HG03196 (cell line): Measurements from ENCODE around the gene RASAL2.
"Not testable (repeated sequence)": the region's sequence is repeated elsewhere in the genome, so short reads cannot be mapped to it uniquely, and the experiment has no call there.

Experiments
- ATAC-seq: cut with Tn5 transposase; IDR thresholded peaks from one replicate; pipeline ENCODE4 v1.9.1; 2021; ENCODE audit not compliant: unreplicated experiment

The RASAL2 gene

GRCh38 chr1:178371933-178372388 lies 278.1 kb downstream of the RASAL2 start:
- ATAC-seq: no peak

GRCh38 chr1:178374016-178374415 lies 280.1 kb downstream of the RASAL2 start:
- no peak for ATAC-seq

GRCh38 chr1:178376008-178376407 lies 282.1 kb downstream of the RASAL2 start:
- ATAC-seq: no peak

GRCh38 chr1:178379807-178380206 lies 285.9 kb downstream of the RASAL2 start:
- no peak for ATAC-seq

GRCh38 chr1:178382372-178382771 lies 288.5 kb downstream of the RASAL2 start:
- ATAC-seq: no peak

DNA sequence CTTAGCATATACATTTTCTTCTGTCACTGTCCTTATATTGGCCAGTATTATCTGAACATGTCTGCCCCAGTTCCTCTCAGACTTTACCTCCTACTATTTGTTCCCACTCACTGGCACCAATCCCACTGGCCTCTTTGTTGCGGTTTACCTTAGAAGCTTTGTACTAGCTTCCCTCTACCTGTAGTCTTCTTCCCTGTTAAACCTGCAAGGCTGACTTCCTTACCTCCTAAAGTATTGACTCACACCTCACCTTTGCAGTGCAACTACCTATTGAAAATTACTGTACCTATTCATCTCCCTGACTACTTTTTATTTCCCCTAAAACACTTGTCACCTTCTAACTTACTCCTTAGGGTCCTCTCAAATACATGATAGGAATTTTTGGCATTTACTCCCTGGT lies 291.8 kb downstream of the RASAL2 start:
- ATAC-seq: no peak

- no peak for ATAC-seq
These were observed 294.7 kb downstream of the RASAL2 start for GRCh38 chr1:178388418-178389145.

GRCh38 chr1:178389441-178389840 lies 295.5 kb downstream of the RASAL2 start:
- ATAC-seq: no peak

DNA sequence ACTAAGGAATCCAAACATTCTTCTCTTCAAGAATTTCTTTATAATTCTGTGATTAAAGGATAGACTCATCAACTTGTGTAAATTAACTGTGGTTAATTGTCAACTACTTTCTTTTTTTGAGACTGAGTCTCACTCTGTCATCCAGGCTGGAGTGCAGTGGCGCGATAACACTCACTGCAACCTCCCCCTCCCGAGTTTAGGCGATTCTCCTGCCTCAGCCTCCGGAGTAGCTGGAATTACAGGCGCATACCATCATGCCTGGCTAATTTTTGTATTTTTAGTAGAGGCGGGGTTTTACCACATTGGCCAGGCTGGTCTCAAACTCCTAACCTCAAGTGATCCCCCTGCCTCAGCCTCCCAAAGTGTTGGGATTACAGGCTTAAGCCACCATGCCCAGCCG lies 296.4 kb downstream of the RASAL2 start:
- not testable (repeated sequence) for ATAC-seq

DNA sequence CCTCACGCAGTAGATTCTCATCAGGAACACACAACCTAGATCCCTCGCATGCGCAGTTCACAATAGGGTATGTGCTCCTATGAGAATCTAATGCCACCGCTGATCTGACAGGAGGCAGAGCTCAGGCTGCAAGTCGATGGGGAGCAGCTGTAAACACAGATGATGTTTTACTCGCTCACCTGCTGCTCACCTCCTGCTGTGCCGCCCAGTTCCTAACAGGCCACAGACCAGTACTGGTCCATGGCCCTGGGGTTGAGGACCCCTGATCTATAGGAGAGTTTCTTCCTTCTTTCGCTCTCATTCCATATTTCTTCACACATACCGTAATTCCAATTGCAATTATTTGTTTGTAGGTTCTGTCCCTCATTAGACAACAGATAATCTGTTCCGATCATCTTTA lies 299.5 kb downstream of the RASAL2 start:
- no peak for ATAC-seq

DNA sequence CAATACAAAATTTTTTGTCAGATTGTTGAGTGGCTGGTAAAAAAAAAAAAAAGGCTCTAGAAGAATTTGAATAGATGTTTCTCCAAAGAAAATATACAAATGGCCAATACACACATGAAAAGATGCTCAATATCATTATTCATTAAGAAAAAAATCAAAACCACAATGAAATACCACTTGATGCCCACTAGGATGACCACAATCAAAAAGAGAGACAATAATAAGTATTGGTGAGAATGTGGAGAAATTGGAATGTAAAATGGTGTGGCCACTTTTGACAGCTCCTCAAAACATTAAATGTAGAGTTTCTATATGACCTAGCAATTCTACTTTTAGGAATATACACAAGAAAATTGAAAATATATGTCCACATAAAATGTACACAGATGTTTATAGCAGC lies 302.9 kb downstream of the RASAL2 start:
- no peak for ATAC-seq

- no peak for ATAC-seq
These were observed 303.8 kb downstream of the RASAL2 start for GRCh38 chr1:178397678-178398077.

DNA sequence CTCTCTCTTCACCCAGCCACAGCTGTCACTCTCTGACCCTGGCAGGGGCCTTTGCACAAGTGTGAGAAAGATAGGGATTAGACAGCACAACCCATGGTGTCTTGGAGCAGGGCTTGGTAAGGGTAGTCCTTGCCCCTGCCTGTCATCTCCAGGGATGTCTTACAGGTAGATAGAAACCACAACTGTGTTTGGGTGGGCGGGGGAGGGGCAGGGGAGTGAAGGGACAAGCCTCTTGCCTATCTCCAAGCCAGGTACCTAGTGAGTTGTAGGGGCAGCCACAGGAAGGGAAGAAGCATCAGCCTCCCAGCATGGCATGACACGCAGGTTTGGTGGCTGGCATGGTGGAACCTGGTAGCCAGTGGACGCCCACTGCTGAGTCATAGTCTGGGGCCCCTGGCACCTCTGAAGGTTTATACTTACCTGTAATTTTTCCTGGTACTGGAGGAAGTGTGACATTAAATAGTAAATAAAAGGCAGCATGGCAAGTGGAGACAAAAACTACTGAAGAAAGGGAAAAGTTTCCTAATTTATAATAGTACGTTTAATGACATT lies 305.3 kb downstream of the RASAL2 start:
- ATAC-seq: no peak

- no peak for ATAC-seq
These were observed 311.2 kb downstream of the RASAL2 start for GRCh38 chr1:178405137-178405536.

DNA sequence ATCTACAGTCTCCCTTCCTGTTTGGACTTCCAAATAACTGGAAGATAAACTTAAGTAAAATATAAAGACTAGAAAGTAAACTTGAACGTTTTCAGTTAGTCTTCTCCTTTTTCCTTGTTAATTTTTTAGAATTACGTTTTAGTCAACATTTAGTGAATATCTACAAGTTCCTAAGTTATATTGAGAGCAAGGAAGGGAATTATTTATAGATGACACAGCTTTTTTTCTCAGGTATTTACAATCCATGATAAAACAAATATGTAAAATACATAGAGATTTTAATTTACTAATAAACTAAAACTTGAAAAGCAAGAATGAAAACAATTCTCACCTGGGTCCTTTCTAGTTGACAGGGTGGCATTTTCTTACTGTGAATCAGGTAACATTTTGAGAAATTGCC lies 313.3 kb downstream of the RASAL2 start:
- no peak for ATAC-seq

DNA sequence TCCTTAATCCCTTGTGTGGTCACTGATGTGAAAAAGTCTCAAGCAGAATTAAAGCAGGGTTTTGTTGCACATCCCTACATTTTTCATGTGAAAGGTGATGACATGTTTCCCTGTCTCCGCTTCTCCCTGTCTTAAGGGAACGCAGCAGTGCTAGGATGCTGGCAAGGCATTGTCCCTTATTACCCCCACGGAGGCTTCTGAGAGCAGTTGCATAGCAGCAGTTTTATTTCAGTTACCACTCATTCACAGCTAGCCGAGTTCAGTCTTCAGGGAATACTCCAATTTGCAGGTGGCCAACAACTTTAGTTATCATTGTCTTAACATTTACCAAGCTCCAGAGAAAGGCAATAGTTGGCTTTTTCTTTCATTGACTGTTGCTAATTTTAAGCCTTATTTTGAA lies 313.8 kb downstream of the RASAL2 start:
- ATAC-seq: no peak

- ATAC-seq: no peak
These were observed 315.0 kb downstream of the RASAL2 start for GRCh38 chr1:178408871-178409270.

DNA sequence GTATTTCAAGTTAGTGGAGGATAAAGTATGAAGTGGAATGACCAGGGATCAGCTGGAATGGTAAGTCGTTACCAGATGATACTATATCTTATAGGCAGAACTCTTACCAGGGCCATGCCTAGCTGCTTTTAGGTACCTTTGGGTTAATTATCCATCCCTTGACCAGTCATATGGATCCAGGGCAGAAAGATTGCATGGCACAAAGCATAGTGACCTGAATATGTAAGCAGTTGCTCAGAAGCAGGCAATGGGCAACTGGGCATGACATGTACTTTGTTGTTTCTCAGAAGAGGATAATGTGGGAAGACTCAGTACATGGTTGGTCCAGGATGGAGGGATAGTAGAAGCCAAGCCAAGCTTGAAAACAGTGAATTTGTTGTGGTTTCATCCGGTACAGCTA lies 315.6 kb downstream of the RASAL2 start:
- ATAC-seq: no peak

GRCh38 chr1:178411756-178412399 lies 318.0 kb downstream of the RASAL2 start:
- peak; percentile 63 for ATAC-seq

- ATAC-seq: peak; percentile 89
These were observed 318.5 kb downstream of the RASAL2 start for GRCh38 chr1:178412400-178412770.

DNA sequence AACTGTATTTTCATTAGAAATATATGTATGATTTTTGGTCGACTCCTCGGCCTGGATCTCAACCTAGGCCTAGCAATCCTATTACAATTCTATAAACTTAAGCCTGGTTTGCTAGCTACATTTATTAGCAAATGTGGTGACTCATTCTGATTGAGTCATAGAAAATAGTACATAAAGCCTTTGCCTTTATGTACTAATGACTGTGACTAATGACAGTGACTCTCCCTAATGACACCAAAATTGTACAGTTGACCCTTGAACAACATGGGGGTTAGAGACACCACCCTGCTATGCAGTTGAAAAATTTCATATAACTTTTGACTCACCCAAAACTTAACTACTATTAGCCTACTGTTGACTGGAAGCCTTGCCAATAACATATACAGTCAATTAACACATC lies 324.0 kb downstream of the RASAL2 start:
- no peak for ATAC-seq

DNA sequence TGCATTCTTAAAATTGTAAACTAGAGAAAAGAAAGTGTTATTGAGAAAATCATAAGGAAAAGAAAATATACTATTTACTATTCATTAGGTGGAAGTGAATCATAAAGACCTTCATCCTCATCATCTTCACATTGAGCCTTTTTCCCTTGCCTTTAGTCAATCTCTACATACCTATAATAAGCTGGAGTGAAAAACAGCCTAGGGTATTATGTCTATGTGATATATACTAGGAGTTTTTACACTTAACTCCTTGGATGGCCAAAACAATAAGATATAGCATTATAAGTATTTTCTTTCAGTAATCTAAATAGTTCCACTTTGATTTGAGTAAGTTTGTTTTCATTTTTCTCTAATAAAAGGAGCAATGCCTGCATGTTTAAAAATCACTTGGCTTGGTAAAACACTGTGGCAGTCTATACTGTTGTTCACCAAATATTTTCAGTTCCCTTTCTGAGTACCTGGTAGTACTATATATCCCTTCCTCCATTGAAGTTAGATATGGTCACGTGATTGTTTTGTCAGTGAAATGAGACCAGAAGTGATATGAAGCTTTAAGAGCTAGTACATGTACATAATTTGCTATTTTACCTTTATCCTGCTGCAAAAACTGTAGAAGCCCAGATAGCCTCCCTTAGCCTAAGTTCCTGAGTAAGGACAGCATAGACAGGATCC lies 324.5 kb downstream of the RASAL2 start:
- peak; percentile 86 for ATAC-seq
